ENCODE measurements around the gene CACNA2D4.

CACNA2D4 gene

GRCh38 chr12:1927051-1927680, 8.7 kb upstream of the CACNA2D4 start:
- Histone ChIP-seq H3K9me2 (replicated peaks; ENCODE audit: insufficient read depth, low read length) (no peaks in the 10 kb centered on the region), H3K36me3 (replicated peaks; ENCODE audit: insufficient read depth, low read length) (no peaks in the 10 kb centered on the region), H3K27ac (ENCODE audit: low read length) (no peak overlapping the region), H3K9ac (ENCODE audit: low read length) (no peak overlapping the region), H3K27me3 (replicated peaks; ENCODE audit: insufficient read depth, low read length) (peaks cover 27% of the 10 kb centered on the region), H2AFZ (ENCODE audit: low read length) (no peak overlapping the region), H3K4me1 (ENCODE audit: low read length) (0 out of 2 replicates have a peak, but pooled peaks cover 3% of the 10 kb centered on the region), H3K9me3 (replicated peaks; ENCODE audit: insufficient read depth, low read length) (no peaks in the 10 kb centered on the region), H4K20me1 (ENCODE audit: insufficient read depth, low read length) (no peaks in the 10 kb centered on the region), H3K79me2 (ENCODE audit: low read length) (no peaks in the 10 kb centered on the region), H3F3A (ENCODE audit: insufficient read depth, low read length) (no peaks in the 10 kb centered on the region), H3K4me3 (ENCODE audit: low read length) (no peak overlapping the region), H3K4me2 (ENCODE audit: low read depth, low read length) (no peak overlapping the region)
- TF ChIP-seq EZH2 (optimal IDR thresholded peaks at IDR 0.05; ENCODE audit: low read depth, low read length) (no peak), CTCF (IDR thresholded peaks at IDR 0.05; ENCODE audit: low read length) (no peak), EZH2phosphoT487 (IDR thresholded peaks at IDR 0.05; ENCODE audit: low read length) (no peak)
- no peak for DNase-seq

GRCh38 chr12:1926251-1926657, 7.8 kb upstream of the CACNA2D4 start:
- no peaks in the 10 kb centered on the region for H3K9me3 ChIP-seq (replicated peaks; ENCODE audit: insufficient read depth, low read length)
- no peak for DNase-seq
- no peaks in the 10 kb centered on the region for H3K79me2 ChIP-seq (ENCODE audit: low read length)
- no peak overlapping the region for H3K4me2 ChIP-seq (ENCODE audit: low read depth, low read length)
- no peak overlapping the region for H3K9ac ChIP-seq (ENCODE audit: low read length)
- no peaks in the 10 kb centered on the region for H4K20me1 ChIP-seq (ENCODE audit: insufficient read depth, low read length)
- H3K27ac ChIP-seq (ENCODE audit: low read length) = no peak overlapping the region
- H3K36me3 ChIP-seq (replicated peaks; ENCODE audit: insufficient read depth, low read length) = no peaks in the 10 kb centered on the region
- H3K9me2 ChIP-seq (replicated peaks; ENCODE audit: insufficient read depth, low read length) = no peaks in the 10 kb centered on the region
- H3K27me3 ChIP-seq (replicated peaks; ENCODE audit: insufficient read depth, low read length) = peaks cover 27% of the 10 kb centered on the region
- TF ChIP-seq EZH2 (optimal IDR thresholded peaks at IDR 0.05; ENCODE audit: low read depth, low read length) = no peak
- TF ChIP-seq EZH2phosphoT487 (IDR thresholded peaks at IDR 0.05; ENCODE audit: low read length) = no peak
- TF ChIP-seq CTCF (IDR thresholded peaks at IDR 0.05; ENCODE audit: low read length) = no peak
- 0 out of 2 replicates have a peak, but pooled peaks cover 3% of the 10 kb centered on the region for H3K4me1 ChIP-seq (ENCODE audit: low read length)
- no peaks in the 10 kb centered on the region for H3F3A ChIP-seq (ENCODE audit: insufficient read depth, low read length)
- no peak overlapping the region for H3K4me3 ChIP-seq (ENCODE audit: low read length)
- H2AFZ ChIP-seq (ENCODE audit: low read length) = no peak overlapping the region

GRCh38 chr12:1925684-1926006, 7.2 kb upstream of the CACNA2D4 start:
- no peaks in the 10 kb centered on the region for H3K36me3 ChIP-seq (replicated peaks; ENCODE audit: insufficient read depth, low read length)
- H3K9me2 ChIP-seq (replicated peaks; ENCODE audit: insufficient read depth, low read length) = no peaks in the 10 kb centered on the region
- no peak for TF ChIP-seq CTCF (IDR thresholded peaks at IDR 0.05; ENCODE audit: low read length)
- no peak for TF ChIP-seq EZH2 (optimal IDR thresholded peaks at IDR 0.05; ENCODE audit: low read depth, low read length)
- TF ChIP-seq EZH2phosphoT487 (IDR thresholded peaks at IDR 0.05; ENCODE audit: low read length) = no peak
- no peak overlapping the region for H3K27ac ChIP-seq (ENCODE audit: low read length)
- no peaks in the 10 kb centered on the region for H3F3A ChIP-seq (ENCODE audit: insufficient read depth, low read length)
- peaks cover 27% of the 10 kb centered on the region for H3K27me3 ChIP-seq (replicated peaks; ENCODE audit: insufficient read depth, low read length)
- H3K9me3 ChIP-seq (replicated peaks; ENCODE audit: insufficient read depth, low read length) = no peaks in the 10 kb centered on the region
- H3K4me3 ChIP-seq (ENCODE audit: low read length) = no peak overlapping the region
- no peak for DNase-seq
- H3K9ac ChIP-seq (ENCODE audit: low read length) = no peak overlapping the region
- no peak overlapping the region for H2AFZ ChIP-seq (ENCODE audit: low read length)
- H4K20me1 ChIP-seq (ENCODE audit: insufficient read depth, low read length) = no peaks in the 10 kb centered on the region
- no peaks in the 10 kb centered on the region for H3K4me1 ChIP-seq (ENCODE audit: low read length)
- H3K4me2 ChIP-seq (ENCODE audit: low read depth, low read length) = no peak overlapping the region
- no peaks in the 10 kb centered on the region for H3K79me2 ChIP-seq (ENCODE audit: low read length)
